ENCODE results near the gene AHCYL2.

DNA sequence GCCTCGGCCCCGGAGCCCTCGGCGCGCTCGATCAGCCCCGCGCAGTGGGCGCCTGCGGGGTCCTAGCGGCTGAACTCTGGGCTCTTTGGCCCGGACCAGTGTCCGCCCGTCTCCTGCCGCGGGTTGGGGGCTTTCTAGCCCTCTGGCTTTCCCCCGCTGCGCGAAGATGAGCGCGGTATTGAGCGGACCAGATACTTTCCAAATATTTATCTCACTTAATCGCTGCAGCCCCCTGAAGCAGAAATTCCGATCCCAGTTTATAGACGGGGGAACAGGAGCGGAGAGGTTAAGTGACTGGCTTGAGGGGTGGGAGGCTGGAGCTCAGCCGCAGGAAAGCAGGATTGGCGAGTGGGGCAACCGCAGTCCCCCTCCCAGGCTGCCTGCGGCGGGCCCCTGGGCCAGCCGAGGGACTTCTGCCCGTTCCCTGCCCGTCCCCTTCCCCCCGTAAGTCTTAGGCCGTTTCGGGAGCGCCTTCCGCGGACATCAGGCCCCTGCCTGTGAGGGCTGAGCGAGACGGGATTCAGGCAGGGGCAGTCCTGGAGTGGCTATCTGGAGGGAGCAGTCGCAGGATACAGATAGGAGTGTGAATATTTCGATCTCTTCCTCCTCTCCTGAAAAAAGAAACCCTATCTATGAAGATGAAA, 210.0 kb downstream of the AHCYL2 start:
- TF ChIP-seq POLR2A (IDR thresholded peaks at IDR 0.05), result no peak
- TF ChIP-seq, protein P1, sequence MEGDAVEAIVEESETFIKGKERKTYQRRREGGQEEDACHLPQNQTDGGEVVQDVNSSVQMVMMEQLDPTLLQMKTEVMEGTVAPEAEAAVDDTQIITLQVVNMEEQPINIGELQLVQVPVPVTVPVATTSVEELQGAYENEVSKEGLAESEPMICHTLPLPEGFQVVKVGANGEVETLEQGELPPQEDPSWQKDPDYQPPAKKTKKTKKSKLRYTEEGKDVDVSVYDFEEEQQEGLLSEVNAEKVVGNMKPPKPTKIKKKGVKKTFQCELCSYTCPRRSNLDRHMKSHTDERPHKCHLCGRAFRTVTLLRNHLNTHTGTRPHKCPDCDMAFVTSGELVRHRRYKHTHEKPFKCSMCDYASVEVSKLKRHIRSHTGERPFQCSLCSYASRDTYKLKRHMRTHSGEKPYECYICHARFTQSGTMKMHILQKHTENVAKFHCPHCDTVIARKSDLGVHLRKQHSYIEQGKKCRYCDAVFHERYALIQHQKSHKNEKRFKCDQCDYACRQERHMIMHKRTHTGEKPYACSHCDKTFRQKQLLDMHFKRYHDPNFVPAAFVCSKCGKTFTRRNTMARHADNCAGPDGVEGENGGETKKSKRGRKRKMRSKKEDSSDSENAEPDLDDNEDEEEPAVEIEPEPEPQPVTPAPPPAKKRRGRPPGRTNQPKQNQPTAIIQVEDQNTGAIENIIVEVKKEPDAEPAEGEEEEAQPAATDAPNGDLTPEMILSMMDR (IDR thresholded peaks at IDR 0.05), result no peak

All from adrenal gland (tissue), 5 donors.